Loucy (cell line): ENCODE results near the gene COL24A1.

Experiments
- H2AFZ ChIP-seq: fragments of 200-600 bp; sonication (generic); 2 replicates; pipeline ENCODE4 v1.6.0; 2016; ENCODE audit warnings: antibody characterized with exemption, mild to moderate bottlenecking, low read length, moderate library complexity
- H3F3A ChIP-seq: fragments of 200-600 bp; 2 replicates; pipeline ENCODE4 v1.6.0; 2016; ENCODE audit warnings: antibody characterized with exemption, low read depth, mild to moderate bottlenecking
- H3K27me3 ChIP-seq: fragments of 200-600 bp; sonication (generic); 2 replicates; pipeline ENCODE4 v1.6.1; 2014; ENCODE audit warnings: low read length, mild to moderate bottlenecking; ENCODE audit not compliant: insufficient read depth, poor library complexity, severe bottlenecking
- H3K36me3 ChIP-seq: fragments of 200-600 bp; sonication (generic); 2 replicates; pipeline ENCODE4 v1.6.1; 2016; ENCODE audit warnings: low read length; ENCODE audit not compliant: insufficient read depth
- H3K4me1 ChIP-seq: fragments of 200-600 bp; sonication (generic); 2 replicates; pipeline ENCODE4 v1.5.1; 2014; ENCODE audit warnings: low read length, mild to moderate bottlenecking; ENCODE audit not compliant: insufficient read depth, poor library complexity, severe bottlenecking
- H3K4me2 ChIP-seq: fragments of 200-600 bp; sonication (generic); 2 replicates; pipeline ENCODE4 v1.6.0; 2014; ENCODE audit warnings: antibody characterized with exemption, low read length, low read depth, mild to moderate bottlenecking; ENCODE audit not compliant: poor library complexity, severe bottlenecking
- H3K4me3 ChIP-seq: fragments of 200-600 bp; sonication (generic); 2 replicates; pipeline ENCODE4 v1.5.1; 2014; ENCODE audit warnings: low read length, mild to moderate bottlenecking, mixed read lengths; ENCODE audit not compliant: poor library complexity, severe bottlenecking
- H3K79me2 ChIP-seq: fragments of 200-600 bp; sonication (generic); 2 replicates; pipeline ENCODE4 v1.6.1; 2014; ENCODE audit warnings: low read length; ENCODE audit not compliant: insufficient read depth
- H3K9ac ChIP-seq: fragments of 200-600 bp; sonication (generic); 2 replicates; pipeline ENCODE4 v1.6.0; 2014; ENCODE audit warnings: mild to moderate bottlenecking, low read depth, low read length, moderate library complexity; ENCODE audit not compliant: poor library complexity, severe bottlenecking
- H3K9me2 ChIP-seq: fragments of 200-600 bp; sonication (generic); replicated peaks from 2 replicates; pipeline ENCODE4 v1.6.1; 2016; ENCODE audit warnings: low read depth, low read length, mixed read lengths
- H3K9me3 ChIP-seq: fragments of 200-600 bp; sonication (generic); 2 replicates; pipeline ENCODE4 v1.6.1; 2014; ENCODE audit warnings: mild to moderate bottlenecking, antibody characterized with exemption, low read length, low read depth; ENCODE audit not compliant: insufficient read depth
- H4K20me1 ChIP-seq: fragments of 200-600 bp; sonication (generic); 2 replicates; pipeline ENCODE4 v1.6.0; 2014; ENCODE audit warnings: antibody characterized with exemption, low read length, mild to moderate bottlenecking; ENCODE audit not compliant: insufficient read depth, poor library complexity, severe bottlenecking
- CTCF ChIP-seq: fragments of 200-600 bp; sonication (generic); conservative IDR thresholded peaks from 2 replicates; pipeline ENCODE4 v1.5.1; 2014; ENCODE audit warnings: mild to moderate bottlenecking, antibody characterized with exemption, low read length
- EZH2phosphoT487 ChIP-seq: fragments of 200-600 bp; IDR thresholded peaks from 2 replicates; pipeline ENCODE4 v1.6.1; 2018; ENCODE audit warnings: antibody characterized with exemption, mild to moderate bottlenecking, moderate library complexity, borderline replicate concordance

COL24A1 gene

GRCh38 chr1:86201311-86201710, 44.7 kb upstream of the COL24A1 start:
- no peak overlapping the region for H3K4me2 ChIP-seq
- no peak overlapping the region for H3K9ac ChIP-seq
- H3K79me2 ChIP-seq, result no peaks in the 10 kb centered on the region

GRCh38 chr1:86200901-86201300, 44.3 kb upstream of the COL24A1 start:
- H3K79me2 ChIP-seq, result no peaks in the 10 kb centered on the region
- no peaks in the 10 kb centered on the region for H3K9me2 ChIP-seq
- no peak overlapping the region for H2AFZ ChIP-seq
- peaks cover 3% of the 10 kb centered on the region for H3K4me1 ChIP-seq
- H3K9me3 ChIP-seq, result no peaks in the 10 kb centered on the region
- no peaks in the 10 kb centered on the region for H3K27me3 ChIP-seq
- TF ChIP-seq EZH2phosphoT487 (no peak), CTCF (no peak)
- H4K20me1 ChIP-seq, result no peaks in the 10 kb centered on the region
- H3K9ac ChIP-seq, result no peak overlapping the region
- H3F3A ChIP-seq, result no peaks in the 10 kb centered on the region
- H3K36me3 ChIP-seq, result no peaks in the 10 kb centered on the region
- H3K4me2 ChIP-seq, result no peak overlapping the region
- H3K4me3 ChIP-seq, result no peak overlapping the region

More at GRCh38 chr1:86201311-86201710, 44.7 kb upstream of the COL24A1 start:
- H3K9me3 ChIP-seq, result no peaks in the 10 kb centered on the region
- no peaks in the 10 kb centered on the region for H3K36me3 ChIP-seq
- no peaks in the 10 kb centered on the region for H3F3A ChIP-seq
- no peaks in the 10 kb centered on the region for H4K20me1 ChIP-seq
- no peaks in the 10 kb centered on the region for H3K27me3 ChIP-seq
- no peak overlapping the region for H3K4me3 ChIP-seq
- TF ChIP-seq EZH2phosphoT487 (no peak), CTCF (no peak)
- H3K4me1 ChIP-seq, result no peaks in the 10 kb centered on the region
- no peak overlapping the region for H2AFZ ChIP-seq
- H3K9me2 ChIP-seq, result no peaks in the 10 kb centered on the region

GRCh38 chr1:86197206-86197855, 40.8 kb upstream of the COL24A1 start:
- H3K9me3 ChIP-seq, result no peaks in the 10 kb centered on the region
- no peak overlapping the region for H3K9ac ChIP-seq
- TF ChIP-seq EZH2phosphoT487 (no peak), CTCF (no peak)
- no peaks in the 10 kb centered on the region for H3F3A ChIP-seq
- peaks cover 3% of the 10 kb centered on the region for H3K4me1 ChIP-seq
- H3K9me2 ChIP-seq, result no peaks in the 10 kb centered on the region
- no peaks in the 10 kb centered on the region for H4K20me1 ChIP-seq
- no peaks in the 10 kb centered on the region for H3K27me3 ChIP-seq
- H2AFZ ChIP-seq, result no peak overlapping the region
- no peaks in the 10 kb centered on the region for H3K36me3 ChIP-seq
- no peak overlapping the region for H3K4me2 ChIP-seq
- no peaks in the 10 kb centered on the region for H3K79me2 ChIP-seq
- no peak overlapping the region for H3K4me3 ChIP-seq
